OCI-LY7 (cell line): ENCODE measurements around the gene WNT9B. TPM values are rescaled to one million over a fixed set of nuclear protein-coding genes. Genes with fewer than 3 reads are reported as not detected.

Experiments
- BruUV-seq: library from RNA; stranded (reverse); fragments of 400-500 nt; replicated peaks from 2 replicates; lab custom pipeline; 2021; lab: Mats Ljungman, UMichigan
- CTCF ChIA-PET: fragments of 300-600 bp; sonication (Branson Sonifier 250); formaldehyde crosslinking; loops from one replicate; lab custom pipeline; 2022; ENCODE audit warnings: antibody characterized with exemption; ENCODE audit not compliant: unreplicated experiment; lab: Charles Lee
- POLR2A ChIA-PET: fragments of 300-600 bp; sonication (Branson Sonifier 250); formaldehyde crosslinking; loops from one replicate; lab custom pipeline; 2022; ENCODE audit warnings: antibody characterized with exemption; lab: Charles Lee
- DNase-seq: peaks from one replicate; pipeline ENCODE4 v3.0.0-alpha.2; 2015; ENCODE audit warnings: low spot score
- H2AFZ ChIP-seq: fragments of 200-600 bp; sonication (generic), shearing (Covaris generic); 2 replicates; pipeline ENCODE4 v1.6.1; 2014; ENCODE audit warnings: mild to moderate bottlenecking, antibody characterized with exemption, low read length, moderate library complexity
- H3K27ac ChIP-seq: fragments of 200-600 bp; sonication (generic); 2 replicates; pipeline ENCODE4 v1.5.1; 2014; ENCODE audit warnings: mixed run types, low read depth, mild to moderate bottlenecking, moderate library complexity, low read length, inconsistent platforms; ENCODE audit not compliant: poor library complexity, severe bottlenecking
- H3K36me3 ChIP-seq: fragments of 200-600 bp; sonication (generic); 2 replicates; pipeline ENCODE4 v1.6.1; 2014; ENCODE audit warnings: mild to moderate bottlenecking, antibody characterized with exemption, low read length, moderate library complexity, mixed read lengths; ENCODE audit not compliant: insufficient read depth
- H3K4me1 ChIP-seq: fragments of 200-600 bp; sonication (generic); 2 replicates; pipeline ENCODE4 v1.5.1; 2014; ENCODE audit warnings: mild to moderate bottlenecking, low read length; ENCODE audit not compliant: insufficient read depth, poor library complexity, severe bottlenecking
- H3K4me2 ChIP-seq: fragments of 200-600 bp; sonication (generic); 2 replicates; pipeline ENCODE4 v1.6.1; 2014; ENCODE audit warnings: mild to moderate bottlenecking, low read length
- H3K4me3 ChIP-seq: fragments of 200-600 bp; sonication (generic); 2 replicates; pipeline ENCODE4 v1.5.1; 2014; ENCODE audit warnings: mild to moderate bottlenecking, low read depth, low read length; ENCODE audit not compliant: poor library complexity, severe bottlenecking
- H3K79me2 ChIP-seq: fragments of 200-600 bp; sonication (generic); 2 replicates; pipeline ENCODE4 v1.6.1; 2016; ENCODE audit warnings: low read depth, mild to moderate bottlenecking, low read length, moderate library complexity, mixed read lengths; ENCODE audit not compliant: insufficient read depth
- H3K9me2 ChIP-seq: fragments of 200-600 bp; sonication (generic); 2 replicates; pipeline ENCODE4 v1.6.1; 2016; ENCODE audit warnings: mild to moderate bottlenecking, low read length, mixed read lengths; ENCODE audit not compliant: insufficient read depth
- H3K9me3 ChIP-seq: fragments of 200-600 bp; sonication (generic); 2 replicates; pipeline ENCODE4 v1.6.1; 2014; ENCODE audit warnings: mild to moderate bottlenecking, mixed run types, low read length, mixed read lengths
- H4K20me1 ChIP-seq: fragments of 200-600 bp; sonication (generic); 2 replicates; pipeline ENCODE4 v1.6.1; 2014; ENCODE audit warnings: mild to moderate bottlenecking, antibody characterized with exemption, low read length, moderate library complexity, mixed read lengths; ENCODE audit not compliant: insufficient read depth
- EZH2phosphoT487 ChIP-seq: fragments of 200-600 bp; sonication (generic); IDR thresholded peaks from 2 replicates; pipeline ENCODE4 v1.6.1; 2018; ENCODE audit warnings: low read depth, borderline replicate concordance, mild to moderate bottlenecking, mixed run types, antibody characterized with exemption, low read length, moderate library complexity, mixed read lengths
- intact Hi-C: fragments of 100-400 bp; cut with micrococcal nuclease; formaldehyde crosslinking; loops from one replicate; pipeline ENCODE4 v1.10.0; 2022; ENCODE audit not compliant: unreplicated experiment
- total RNA-seq, 2 experiments: library from RNA; depleted of rRNA in 1 of 2; stranded (reverse); fragments of >200 nt in 1 of 2; shearing (Covaris generic) in 1 of 2; gene quantifications; 2 replicates each; pipeline ENCODE4 v1.2.3, GENCODE V29; 2014 to 2022
- TF ChIP-seq, protein P1 (sequence below): fragments of 200-600 bp; sonication (generic); conservative IDR thresholded peaks from 2 replicates; pipeline ENCODE4 v1.5.1; 2014; ENCODE audit warnings: mild to moderate bottlenecking, antibody characterized with exemption, low read length, moderate library complexity, mixed read lengths

Gene WNT9B
- total RNA-seq, 2 experiments from 2014 or later = not detected

DNA sequence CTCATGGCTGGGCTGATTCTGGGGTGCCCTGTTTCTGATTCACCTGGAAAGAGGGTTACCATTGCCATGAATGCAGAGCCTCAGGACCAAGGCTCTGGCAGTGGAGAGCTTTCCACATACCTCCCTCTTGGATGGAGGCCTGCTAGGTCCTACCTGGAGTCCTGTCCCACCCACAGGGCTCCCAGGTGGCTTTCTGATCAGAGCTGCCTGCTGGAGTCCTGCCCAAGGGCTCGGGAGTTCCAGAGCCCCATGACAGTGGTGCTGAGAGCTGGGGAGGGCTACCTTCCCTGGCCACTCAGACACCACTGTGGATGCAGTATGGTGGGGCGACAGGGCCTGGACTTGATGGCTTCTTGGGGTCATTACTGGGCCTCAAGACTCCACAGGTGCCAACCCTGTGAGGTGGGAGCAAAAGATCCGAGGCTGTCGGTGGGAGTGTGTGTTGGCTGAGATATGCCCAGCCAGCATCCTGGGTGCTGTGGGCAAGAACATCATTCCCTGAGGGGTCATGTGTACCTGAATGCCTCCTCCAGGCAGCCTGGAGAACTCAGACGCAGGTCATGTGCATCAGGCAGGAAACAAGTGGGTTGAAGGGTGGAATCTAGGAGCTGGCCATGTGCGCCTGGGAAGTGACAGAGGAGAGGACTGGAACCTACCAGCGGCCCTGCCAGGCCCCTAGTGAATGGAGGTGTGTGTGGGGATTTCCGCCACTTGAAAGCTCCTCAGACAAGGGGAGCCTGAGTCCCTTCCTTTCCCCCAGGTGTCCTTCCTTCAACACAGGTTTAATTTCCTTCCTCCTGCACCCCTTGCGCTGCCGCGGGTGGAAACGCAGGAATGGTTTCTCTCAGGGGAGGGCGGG, 30.6 kb upstream of the WNT9B start:
- no peaks in the 10 kb centered on the region for H4K20me1 ChIP-seq
- POLR2A ChIA-PET = no interaction called here
- no peaks in the 10 kb centered on the region for H3K9me3 ChIP-seq
- no peaks in the 10 kb centered on the region for H3K36me3 ChIP-seq
- no peak overlapping the region for H3K27ac ChIP-seq
- H3K4me1 ChIP-seq = peaks cover 12% of the 10 kb centered on the region
- TF ChIP-seq EZH2phosphoT487 = no peak
- TF ChIP-seq, protein P1, sequence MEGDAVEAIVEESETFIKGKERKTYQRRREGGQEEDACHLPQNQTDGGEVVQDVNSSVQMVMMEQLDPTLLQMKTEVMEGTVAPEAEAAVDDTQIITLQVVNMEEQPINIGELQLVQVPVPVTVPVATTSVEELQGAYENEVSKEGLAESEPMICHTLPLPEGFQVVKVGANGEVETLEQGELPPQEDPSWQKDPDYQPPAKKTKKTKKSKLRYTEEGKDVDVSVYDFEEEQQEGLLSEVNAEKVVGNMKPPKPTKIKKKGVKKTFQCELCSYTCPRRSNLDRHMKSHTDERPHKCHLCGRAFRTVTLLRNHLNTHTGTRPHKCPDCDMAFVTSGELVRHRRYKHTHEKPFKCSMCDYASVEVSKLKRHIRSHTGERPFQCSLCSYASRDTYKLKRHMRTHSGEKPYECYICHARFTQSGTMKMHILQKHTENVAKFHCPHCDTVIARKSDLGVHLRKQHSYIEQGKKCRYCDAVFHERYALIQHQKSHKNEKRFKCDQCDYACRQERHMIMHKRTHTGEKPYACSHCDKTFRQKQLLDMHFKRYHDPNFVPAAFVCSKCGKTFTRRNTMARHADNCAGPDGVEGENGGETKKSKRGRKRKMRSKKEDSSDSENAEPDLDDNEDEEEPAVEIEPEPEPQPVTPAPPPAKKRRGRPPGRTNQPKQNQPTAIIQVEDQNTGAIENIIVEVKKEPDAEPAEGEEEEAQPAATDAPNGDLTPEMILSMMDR = no peak
- BruUV-seq = no TSS peak
- intact Hi-C loops = no loop called here
- no peak for DNase-seq
- H3K4me2 ChIP-seq = no peak overlapping the region
- CTCF ChIA-PET = no interaction called here
- H3K9me2 ChIP-seq = no peaks in the 10 kb centered on the region
- H3K79me2 ChIP-seq = no peaks in the 10 kb centered on the region
- no peak overlapping the region for H3K4me3 ChIP-seq
- no peak overlapping the region for H2AFZ ChIP-seq

GRCh38 chr17:46821482-46822387, 29.6 kb upstream of the WNT9B start:
- Histone ChIP-seq H3K36me3 (no peaks in the 10 kb centered on the region), H4K20me1 (no peaks in the 10 kb centered on the region), H3K4me1 (peaks cover 12% of the 10 kb centered on the region), H3K4me3 (no peak overlapping the region), H3K4me2 (no peak overlapping the region), H2AFZ (no peak overlapping the region), H3K9me3 (no peaks in the 10 kb centered on the region), H3K9me2 (no peaks in the 10 kb centered on the region), H3K79me2 (no peaks in the 10 kb centered on the region), H3K27ac (no peak overlapping the region)
- BruUV-seq = no TSS peak
- intact Hi-C loops = no loop called here
- no peak for TF ChIP-seq EZH2phosphoT487
- TF ChIP-seq, protein P1 = no peak
- DNase-seq = no peak
- CTCF ChIA-PET = interaction anchor here (0.6 kb wide), 1 partner anchor 19 kb away, joined by 4 read pairs; no protein-coding TSS in a partner anchor
- POLR2A ChIA-PET = no interaction called here
